Left lung (tissue), 10 donors: Measurements from ENCODE around the gene PSMD6. TPM values are rescaled to one million over a fixed set of nuclear protein-coding genes. Genes with fewer than 3 reads are reported as not detected.

Source experiments
- ATAC-seq: fragments of 200-7000 bp; cut with Tn5 transposase; one replicate; pipeline ENCODE4 v1.9.1; 2020; ENCODE audit warnings: moderate library complexity
- DNase-seq, 4 donors: peaks; one replicate each; pipeline ENCODE4 v3.0.0-alpha.2; 2013 to 2020
- H3K27ac ChIP-seq, 2 donors: fragments of 200-600 bp; sonication (generic) in 1 of 2; one replicate each; pipeline versions ENCODE4 v1.5.0 to v1.8.0; 2020 to 2021
- H3K27me3 ChIP-seq, 2 donors: fragments of 200-600 bp; sonication (generic) in 1 of 2; one replicate each; pipeline versions ENCODE4 v1.5.0 to v1.8.0; 2020 to 2021
- H3K36me3 ChIP-seq, 2 donors: fragments of 200-600 bp; sonication (generic) in 1 of 2; one replicate each; pipeline versions ENCODE4 v1.5.0 to v1.8.0; 2020 to 2021
- H3K4me1 ChIP-seq, 2 donors: fragments of 200-600 bp; one replicate each; pipeline ENCODE4 v1.8.0; 2021
- H3K4me3 ChIP-seq, 2 donors: fragments of 200-600 bp; sonication (generic) in 1 of 2; one replicate each; pipeline versions ENCODE4 v1.5.0 to v1.8.0; 2020 to 2021; ENCODE audit warnings: mild to moderate bottlenecking in 1 of 2
- H3K9me3 ChIP-seq, 2 donors: fragments of 200-600 bp; sonication (generic) in 1 of 2; one replicate each; pipeline versions ENCODE4 v1.5.0 to v1.8.0; 2020 to 2021
- intact Hi-C, 2 donors: fragments of 100-400 bp; cut with DNase I; formaldehyde crosslinking; loops; one replicate each; pipeline versions ENCODE4 v1.11.2 to v1.14.2; 2022
- polyA plus RNA-seq, 6 donors: library from polyadenylated mRNA; unstranded; fragments of 120-200 nt; gene quantifications; one replicate each; pipeline ENCODE4 v1.2.1, GENCODE V29; 2013; ENCODE audit not compliant: insufficient read length in 6 of 6
- total RNA-seq, 2 donors: library from RNA; stranded (reverse); fragmentation: NEBNext Ultra II Directional; extraction: Animal tissue kit (Norgen Biotek cat#: 25700); gene quantifications; one replicate each; pipeline ENCODE4 v1.2.1, GENCODE V29; 2021
- TF ChIP-seq, protein P1 (sequence below), 2 donors: fragments of 200-600 bp; sonication (generic) in 1 of 2; IDR thresholded peaks; one replicate each; pipeline versions ENCODE4 v1.5.0 to v1.8.0; 2021; ENCODE audit warnings: antibody characterized with exemption in 2 of 2
- donor health status: DM: no; HTN: yes; CAD: no.
- donor health status: DM: no; HTN: no; CAD: no.

Gene PSMD6
- total and polyA plus RNA-seq, 8 donors = 48.8 to 104 (median 93.2) TPM

DNA sequence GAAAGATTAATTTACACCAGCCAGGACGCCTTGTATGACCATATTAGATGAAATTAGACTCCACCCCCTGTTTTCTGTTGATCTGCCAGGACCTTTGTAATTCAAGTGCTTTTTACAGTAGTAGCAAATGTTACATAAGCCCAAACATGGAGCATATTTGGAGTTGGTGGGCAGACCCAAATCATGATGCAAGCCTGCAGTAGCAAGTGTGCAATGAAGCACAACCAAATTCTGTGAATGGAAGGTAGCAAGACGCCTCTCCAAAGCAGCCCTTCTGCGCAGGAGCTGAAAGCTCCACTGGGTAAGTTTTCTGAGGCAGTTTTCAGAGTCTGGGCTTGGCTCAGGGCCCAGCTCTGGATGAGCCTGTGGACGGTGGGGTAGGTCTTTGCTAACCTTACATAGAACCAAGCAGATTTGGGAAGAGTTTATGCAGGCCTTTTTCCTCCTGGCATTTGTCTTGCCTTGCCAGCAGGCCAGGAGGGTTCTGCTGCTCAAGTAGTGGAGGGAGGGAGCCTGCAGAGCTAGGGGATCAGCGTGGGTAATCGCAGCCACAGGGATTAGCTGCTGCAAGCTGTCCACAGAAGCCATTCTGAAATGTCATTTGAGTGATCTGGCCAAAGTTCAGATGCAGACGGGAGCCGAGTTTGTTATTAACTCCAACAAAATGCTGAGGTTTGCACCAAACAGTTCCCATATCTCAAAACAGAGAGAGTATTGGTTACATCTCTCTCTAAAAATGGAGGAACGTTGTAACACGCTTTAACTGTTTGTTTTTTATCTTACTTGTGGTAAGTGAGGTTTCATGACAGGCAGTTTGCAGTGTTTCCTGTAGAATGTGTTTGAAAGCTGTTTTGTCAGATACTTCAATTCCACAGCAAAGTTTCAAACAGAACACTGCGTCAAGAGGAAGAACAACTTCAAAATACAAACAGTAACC, 55.4 kb downstream of the PSMD6 start:
- no peaks in the 10 kb centered on the region for H3K9me3 ChIP-seq
- DNase-seq = peak in 2 of 4 donors; percentile 45 to 72
- intact Hi-C loops = no loop called here
- peak overlapping the region in 1 of 2 donors; percentile 22 for H3K4me3 ChIP-seq
- peak overlapping the region; percentile 77 to 81 for H3K27ac ChIP-seq
- peak; percentile 61 for ATAC-seq
- H3K27me3 ChIP-seq = no peaks in the 10 kb centered on the region
- TF ChIP-seq, protein P1, sequence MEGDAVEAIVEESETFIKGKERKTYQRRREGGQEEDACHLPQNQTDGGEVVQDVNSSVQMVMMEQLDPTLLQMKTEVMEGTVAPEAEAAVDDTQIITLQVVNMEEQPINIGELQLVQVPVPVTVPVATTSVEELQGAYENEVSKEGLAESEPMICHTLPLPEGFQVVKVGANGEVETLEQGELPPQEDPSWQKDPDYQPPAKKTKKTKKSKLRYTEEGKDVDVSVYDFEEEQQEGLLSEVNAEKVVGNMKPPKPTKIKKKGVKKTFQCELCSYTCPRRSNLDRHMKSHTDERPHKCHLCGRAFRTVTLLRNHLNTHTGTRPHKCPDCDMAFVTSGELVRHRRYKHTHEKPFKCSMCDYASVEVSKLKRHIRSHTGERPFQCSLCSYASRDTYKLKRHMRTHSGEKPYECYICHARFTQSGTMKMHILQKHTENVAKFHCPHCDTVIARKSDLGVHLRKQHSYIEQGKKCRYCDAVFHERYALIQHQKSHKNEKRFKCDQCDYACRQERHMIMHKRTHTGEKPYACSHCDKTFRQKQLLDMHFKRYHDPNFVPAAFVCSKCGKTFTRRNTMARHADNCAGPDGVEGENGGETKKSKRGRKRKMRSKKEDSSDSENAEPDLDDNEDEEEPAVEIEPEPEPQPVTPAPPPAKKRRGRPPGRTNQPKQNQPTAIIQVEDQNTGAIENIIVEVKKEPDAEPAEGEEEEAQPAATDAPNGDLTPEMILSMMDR (IDR thresholded peaks at IDR 0.05) = no peak
- peaks cover 27 to 91% of the 10 kb centered on the region in 2 donors for H3K4me1 ChIP-seq
- no peaks in the 10 kb centered on the region for H3K36me3 ChIP-seq

DNA sequence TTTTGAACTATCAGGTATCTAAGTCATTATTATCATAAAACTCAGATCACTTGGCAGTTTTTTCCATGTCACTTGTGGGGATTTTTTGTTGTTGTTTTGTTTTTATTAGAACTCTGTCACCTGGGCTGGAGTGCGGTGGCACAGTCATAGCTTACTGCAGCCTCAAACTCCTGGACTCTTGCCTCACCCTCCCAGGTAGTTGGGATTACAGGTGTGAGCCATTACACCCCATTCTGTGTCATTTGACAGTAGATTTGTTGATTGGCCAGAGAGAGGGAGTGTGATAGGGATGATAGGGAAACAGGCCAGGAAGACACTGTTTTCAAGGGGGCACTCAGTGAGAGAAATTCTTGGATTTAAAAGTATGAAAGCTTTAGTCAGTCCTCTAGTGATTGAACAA, 56.4 kb downstream of the PSMD6 start:
- Histone ChIP-seq H3K36me3 (no peaks in the 10 kb centered on the region), H3K4me1 (peaks cover 24 to 91% of the 10 kb centered on the region in 2 donors), H3K4me3 (no peak overlapping the region), H3K27me3 (no peaks in the 10 kb centered on the region), H3K27ac (peak overlapping the region; percentile 77 to 81), H3K9me3 (no peaks in the 10 kb centered on the region)
- ATAC-seq = no peak
- TF ChIP-seq, protein P1 (IDR thresholded peaks at IDR 0.05) = no peak
- no peak for DNase-seq
- intact Hi-C loops = no loop called here

DNA sequence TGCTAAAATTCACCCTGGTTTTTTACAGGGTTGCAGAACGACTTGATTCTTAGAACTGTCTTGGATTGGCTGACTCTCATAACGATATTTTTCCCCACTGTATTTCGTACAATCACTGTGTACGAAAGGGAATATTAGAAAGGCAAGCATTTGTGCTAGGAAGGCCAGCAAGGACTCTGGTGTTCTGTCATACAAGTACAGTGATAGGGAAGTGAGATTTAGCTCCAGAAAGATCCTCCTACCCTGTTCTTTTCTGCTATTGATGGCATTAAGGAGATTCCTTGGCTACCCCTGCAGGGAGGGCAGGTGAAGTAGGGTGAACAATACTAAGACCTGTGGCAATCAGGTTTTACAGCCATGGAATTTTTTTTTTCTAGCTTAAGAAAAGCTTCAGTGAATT, 57.3 kb downstream of the PSMD6 start:
- Histone ChIP-seq H3K9me3 (no peaks in the 10 kb centered on the region), H3K36me3 (no peaks in the 10 kb centered on the region), H3K27me3 (no peaks in the 10 kb centered on the region), H3K4me3 (no peak overlapping the region), H3K27ac (peak overlapping the region; percentile 58 to 81), H3K4me1 (peaks cover 20 to 91% of the 10 kb centered on the region in 2 donors)
- intact Hi-C loops = no loop called here
- DNase-seq (no peak), ATAC-seq (no peak)
- TF ChIP-seq, protein P1 (IDR thresholded peaks at IDR 0.05) = no peak

DNA sequence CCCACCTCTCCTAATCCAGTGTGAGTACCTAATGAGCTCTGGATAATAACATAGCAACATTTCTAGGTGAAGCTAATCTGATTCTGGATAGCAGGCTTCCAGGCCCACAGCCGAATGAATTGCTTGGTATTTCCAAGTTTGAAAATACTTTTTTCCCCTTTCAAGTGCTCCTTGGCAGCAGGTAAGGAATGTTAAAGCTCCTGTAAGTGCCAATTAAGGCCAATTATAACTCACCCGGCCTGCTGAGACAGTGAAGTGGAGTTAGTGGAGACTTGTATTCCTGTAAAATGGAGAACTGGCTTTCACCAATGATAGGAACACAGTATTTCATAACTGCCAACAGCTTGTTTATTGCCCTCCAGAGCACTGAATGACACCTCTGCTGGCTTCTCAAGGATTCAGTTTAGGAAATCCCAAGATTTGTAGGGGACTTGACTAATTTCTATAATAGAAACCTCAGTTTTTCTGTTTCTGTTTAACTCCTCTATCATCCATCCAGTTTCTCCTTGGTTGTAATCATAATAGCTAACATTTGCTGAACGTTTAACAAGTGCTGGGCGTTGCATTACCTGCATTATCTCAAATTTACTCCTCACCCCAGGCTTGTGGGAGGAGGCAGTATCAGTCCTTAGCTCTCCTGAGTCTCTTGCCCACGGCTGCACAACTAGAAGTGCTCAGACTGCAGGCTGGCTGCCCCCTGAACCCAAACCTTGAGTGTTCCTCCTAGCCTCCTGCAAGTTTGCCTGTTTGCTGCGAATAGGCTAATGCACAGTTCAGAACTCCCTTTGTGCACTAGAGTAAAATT, 58.4 kb downstream of the PSMD6 start:
- TF ChIP-seq, protein P1 (IDR thresholded peaks at IDR 0.05) = no peak
- Histone ChIP-seq H3K4me1 (peaks cover 20 to 91% of the 10 kb centered on the region in 2 donors), H3K9me3 (no peaks in the 10 kb centered on the region), H3K4me3 (no peak overlapping the region), H3K36me3 (no peaks in the 10 kb centered on the region), H3K27ac (peak overlapping the region; percentile 58 to 60), H3K27me3 (no peaks in the 10 kb centered on the region)
- intact Hi-C loops = no loop called here
- peak; percentile 62 for ATAC-seq
- peak in 1 of 4 donors; percentile 65 for DNase-seq

DNA sequence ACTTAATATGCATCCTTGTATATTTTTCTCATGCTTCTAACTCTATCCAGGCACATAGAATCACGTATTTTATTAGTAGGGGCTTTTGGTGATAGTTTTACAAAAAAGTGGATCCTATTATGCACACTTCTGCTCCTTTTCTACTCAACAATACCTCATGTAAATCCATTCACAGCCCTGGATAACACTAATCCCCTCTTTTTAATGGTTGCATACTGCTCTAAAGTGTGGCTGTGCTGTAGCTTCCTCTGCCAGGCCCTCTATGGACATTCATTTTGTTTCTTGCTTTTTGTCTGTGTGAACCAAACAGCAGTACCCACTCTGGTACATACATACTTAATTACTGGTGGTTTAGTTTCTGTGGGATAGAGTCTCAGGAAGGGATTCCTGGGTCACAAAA, 59.8 kb downstream of the PSMD6 start:
- DNase-seq = no peak
- no peak overlapping the region for H3K4me3 ChIP-seq
- no peaks in the 10 kb centered on the region for H3K9me3 ChIP-seq
- TF ChIP-seq, protein P1 (IDR thresholded peaks at IDR 0.05) = no peak
- H3K4me1 ChIP-seq = peaks cover 21 to 81% of the 10 kb centered on the region in 2 donors
- H3K27me3 ChIP-seq = no peaks in the 10 kb centered on the region
- no peak for ATAC-seq
- intact Hi-C loops = no loop called here
- H3K36me3 ChIP-seq = no peaks in the 10 kb centered on the region
- H3K27ac ChIP-seq = peak overlapping the region in 1 of 2 donors; percentile 58
